ENCODE measurements around the gene CHPF2.

DNA sequence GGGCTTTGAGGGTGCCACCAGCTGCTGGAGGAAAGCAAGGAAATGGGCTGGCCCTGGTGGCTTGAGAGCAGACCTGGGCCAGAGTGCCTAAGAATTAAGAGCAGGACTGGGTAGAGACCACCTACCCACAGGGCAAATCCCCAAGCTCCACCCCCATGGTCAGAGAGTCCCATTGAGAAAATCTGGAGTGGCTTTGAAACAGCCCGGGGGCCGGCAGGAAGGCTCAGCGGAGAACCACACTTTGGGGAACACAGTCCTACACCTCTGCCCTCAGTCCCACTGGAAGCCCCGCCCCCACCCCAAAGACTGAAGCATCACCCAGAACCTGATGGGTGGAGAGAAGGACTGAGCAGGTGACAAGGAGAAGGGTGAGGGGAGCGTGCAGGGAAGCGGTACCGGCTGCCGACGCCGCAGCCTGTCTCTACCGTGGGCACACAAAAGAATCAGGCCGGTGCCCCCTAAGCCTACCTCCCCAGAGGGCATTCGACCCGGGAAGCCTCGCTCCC lies 12.6 kb downstream of the CHPF2 start:
- TF ChIP-seq YY1 (IDR thresholded peaks at IDR 0.05; ENCODE audit: insufficient read depth, insufficient read length), result no peak
- TF ChIP-seq ZNF274 (IDR thresholded peaks at IDR 0.05; ENCODE audit: low read depth, low read length), result no peak
